ENCODE results near the gene PLXNA4.
"Not testable (repeated sequence)": the region's sequence is repeated elsewhere in the genome, so short reads cannot be mapped to it uniquely, and the experiment has no call there.

The PLXNA4 gene

GRCh38 chr7:132181946-132182685, 394.2 kb downstream of the PLXNA4 start:
- no peak for ATAC-seq
- DNase-seq = no peak
- no peak overlapping the region for H3K4me3 Mint-ChIP-seq
- peak overlapping the region in 1 of 2 donors; percentile 9 for H3K27ac Mint-ChIP-seq
- H3K27me3 Mint-ChIP-seq = no peaks in the 10 kb centered on the region
- peaks cover 1 to 5% of the 10 kb centered on the region in 2 donors for H3K9me3 Mint-ChIP-seq
- H3K4me1 Mint-ChIP-seq = no peaks in the 10 kb centered on the region

- H3K27ac Mint-ChIP-seq = no peak overlapping the region
- H3K27me3 Mint-ChIP-seq = no peaks in the 10 kb centered on the region
- no peaks in the 10 kb centered on the region for H3K4me1 Mint-ChIP-seq
- no peak for DNase-seq
- ATAC-seq = no peak
- no peak overlapping the region for H3K4me3 Mint-ChIP-seq
- no peaks in the 10 kb centered on the region for H3K9me3 Mint-ChIP-seq
Observed at GRCh38 chr7:132181371-132181770, 394.9 kb downstream of the PLXNA4 start.

- H3K4me1 Mint-ChIP-seq = no peaks in the 10 kb centered on the region
- DNase-seq (no peak), ATAC-seq (no peak)
- H3K4me3 Mint-ChIP-seq = no peak overlapping the region
- no peaks in the 10 kb centered on the region for H3K27me3 Mint-ChIP-seq
- no peak overlapping the region for H3K27ac Mint-ChIP-seq
- no peaks in the 10 kb centered on the region for H3K9me3 Mint-ChIP-seq
Observed at GRCh38 chr7:132180481-132180880, 395.8 kb downstream of the PLXNA4 start.

GRCh38 chr7:132179681-132180080, 396.6 kb downstream of the PLXNA4 start:
- DNase-seq = no peak
- no peak for ATAC-seq
- no peaks in the 10 kb centered on the region for H3K9me3 Mint-ChIP-seq
- no peak overlapping the region for H3K4me3 Mint-ChIP-seq
- H3K4me1 Mint-ChIP-seq = no peaks in the 10 kb centered on the region
- H3K27ac Mint-ChIP-seq = no peak overlapping the region
- H3K27me3 Mint-ChIP-seq = no peaks in the 10 kb centered on the region

- ATAC-seq = no peak
- H3K27ac Mint-ChIP-seq = no peak overlapping the region
- no peak overlapping the region for H3K4me3 Mint-ChIP-seq
- DNase-seq = no peak
- no peaks in the 10 kb centered on the region for H3K9me3 Mint-ChIP-seq
- H3K27me3 Mint-ChIP-seq = no peaks in the 10 kb centered on the region
- H3K4me1 Mint-ChIP-seq = no peaks in the 10 kb centered on the region
Observed at GRCh38 chr7:132179080-132179430, 397.2 kb downstream of the PLXNA4 start.

- H3K27ac Mint-ChIP-seq, H3K4me3 Mint-ChIP-seq, H3K4me1 Mint-ChIP-seq, H3K9me3 Mint-ChIP-seq, H3K27me3 Mint-ChIP-seq, DNase-seq, ATAC-seq: not testable (repeated sequence)
Observed at GRCh38 chr7:132178402-132179079, 397.7 kb downstream of the PLXNA4 start.

- no peaks in the 10 kb centered on the region for H3K4me1 Mint-ChIP-seq
- no peak overlapping the region for H3K27ac Mint-ChIP-seq
- DNase-seq = no peak
- H3K4me3 Mint-ChIP-seq = no peak overlapping the region
- ATAC-seq = no peak
- no peaks in the 10 kb centered on the region for H3K9me3 Mint-ChIP-seq
- H3K27me3 Mint-ChIP-seq = no peaks in the 10 kb centered on the region
Observed at GRCh38 chr7:132177708-132178401, 398.4 kb downstream of the PLXNA4 start.

GRCh38 chr7:132176719-132177118, 399.6 kb downstream of the PLXNA4 start:
- Mint-ChIP-seq H3K27me3 (no peaks in the 10 kb centered on the region), H3K27ac (no peak overlapping the region)

GRCh38 chr7:132171130-132171576, 405.1 kb downstream of the PLXNA4 start:
- H3K4me3 Mint-ChIP-seq = no peak overlapping the region
- H3K9me3 Mint-ChIP-seq = no peaks in the 10 kb centered on the region
- no peak overlapping the region for H3K27ac Mint-ChIP-seq
- DNase-seq = no peak
- H3K27me3 Mint-ChIP-seq = peaks cover 9% of the 10 kb centered on the region
- ATAC-seq = no peak
- H3K4me1 Mint-ChIP-seq = no peaks in the 10 kb centered on the region

More at GRCh38 chr7:132176719-132177118, 399.6 kb downstream of the PLXNA4 start:
- ATAC-seq (no peak), DNase-seq (no peak)
- Mint-ChIP-seq H3K4me3 (no peak overlapping the region), H3K4me1 (no peaks in the 10 kb centered on the region), H3K9me3 (no peaks in the 10 kb centered on the region)

- peaks cover 9% of the 10 kb centered on the region for H3K27me3 Mint-ChIP-seq
- DNase-seq = no peak
- H3K4me3 Mint-ChIP-seq = no peak overlapping the region
Observed at GRCh38 chr7:132169730-132170129, 406.5 kb downstream of the PLXNA4 start.

GRCh38 chr7:132168239-132168638, 408.0 kb downstream of the PLXNA4 start:
- ATAC-seq (no peak), DNase-seq (no peak)
- Mint-ChIP-seq H3K27ac (no peak overlapping the region), H3K9me3 (no peaks in the 10 kb centered on the region), H3K27me3 (peaks cover 9% of the 10 kb centered on the region), H3K4me1 (no peaks in the 10 kb centered on the region), H3K4me3 (no peak overlapping the region)

More at GRCh38 chr7:132169730-132170129, 406.5 kb downstream of the PLXNA4 start:
- H3K27ac Mint-ChIP-seq = peak overlapping the region in 1 of 2 donors; percentile 65
- H3K9me3 Mint-ChIP-seq = no peaks in the 10 kb centered on the region
- no peak for ATAC-seq
- H3K4me1 Mint-ChIP-seq = no peaks in the 10 kb centered on the region

- not testable (repeated sequence) for DNase-seq, H3K9me3 Mint-ChIP-seq, H3K27me3 Mint-ChIP-seq, H3K4me1 Mint-ChIP-seq, ATAC-seq, H3K4me3 Mint-ChIP-seq, H3K27ac Mint-ChIP-seq
Observed at GRCh38 chr7:132165695-132166094, 410.6 kb downstream of the PLXNA4 start.

- ATAC-seq = no peak
- Mint-ChIP-seq H3K9me3 (no peaks in the 10 kb centered on the region), H3K27me3 (no peaks in the 10 kb centered on the region), H3K4me3 (no peak overlapping the region), H3K27ac (no peak overlapping the region), H3K4me1 (no peaks in the 10 kb centered on the region)
- DNase-seq = no peak
Observed at GRCh38 chr7:132164558-132165125, 411.6 kb downstream of the PLXNA4 start.

- Mint-ChIP-seq H3K27ac (no peak overlapping the region), H3K27me3 (no peaks in the 10 kb centered on the region), H3K9me3 (no peaks in the 10 kb centered on the region), H3K4me3 (no peak overlapping the region), H3K4me1 (no peaks in the 10 kb centered on the region)
- DNase-seq (no peak), ATAC-seq (no peak)
Observed at GRCh38 chr7:132162556-132163144, 413.6 kb downstream of the PLXNA4 start.

- ATAC-seq = no peak
- no peaks in the 10 kb centered on the region for H3K9me3 Mint-ChIP-seq
- H3K27me3 Mint-ChIP-seq = no peaks in the 10 kb centered on the region
- no peaks in the 10 kb centered on the region for H3K4me1 Mint-ChIP-seq
- H3K27ac Mint-ChIP-seq = no peak overlapping the region
- no peak for DNase-seq
- no peak overlapping the region for H3K4me3 Mint-ChIP-seq
Observed at GRCh38 chr7:132161976-132162375, 414.3 kb downstream of the PLXNA4 start.

Measured in stimulated activated naive CD8-positive, alpha-beta T cell treated with anti-CD3 and anti-CD28 coated beads, Interleukin-15, amount 100 ng/mL, for 72 hours (primary cell).